RPMI7951 (cell line): Measurements from ENCODE around the gene BOLA1. TPM values are rescaled to one million over a fixed set of nuclear protein-coding genes. Genes with fewer than 3 reads are reported as not detected.
"Not testable (repeated sequence)": the region's sequence is repeated elsewhere in the genome, so short reads cannot be mapped to it uniquely, and the experiment has no call there.

Source experiments
- DNase-seq: peaks from one replicate; pipeline ENCODE4 v3.0.0-alpha.2; 2012; ENCODE audit warnings: low read depth
- total RNA-seq: library from RNA; depleted of rRNA; stranded (reverse); fragments of >200 nt; shearing (Covaris generic); gene quantifications from 2 replicates; pipeline ENCODE4 v1.2.3, GENCODE V29; 2014

The BOLA1 gene
- total RNA-seq, 1 experiment from 2014 or later, result 16.7 TPM

GRCh38 chr1:149886396-149887195, 12.8 kb upstream of the BOLA1 start:
- peak; percentile 99 for DNase-seq

GRCh38 chr1:149887196-149887455, 12.2 kb upstream of the BOLA1 start:
- not testable (repeated sequence) for DNase-seq

GRCh38 chr1:149887456-149888246, 11.7 kb upstream of the BOLA1 start:
- peak; percentile 99 for DNase-seq

GRCh38 chr1:149888247-149888998, 10.9 kb upstream of the BOLA1 start:
- DNase-seq, result peak; percentile 92

GRCh38 chr1:149888999-149889289, 10.4 kb upstream of the BOLA1 start:
- DNase-seq, result peak; percentile 73

- DNase-seq, result no peak
Observed at GRCh38 chr1:149896575-149896974, 2.8 kb upstream of the BOLA1 start.

GRCh38 chr1:149903836-149904491, 4.6 kb downstream of the BOLA1 start:
- no peak for DNase-seq

- no peak for DNase-seq
Observed at GRCh38 chr1:149906570-149907075, 7.3 kb downstream of the BOLA1 start.

GRCh38 chr1:149914545-149914944, 15.2 kb downstream of the BOLA1 start:
- DNase-seq, result no peak

GRCh38 chr1:149915429-149916192, 16.2 kb downstream of the BOLA1 start:
- DNase-seq, result peak; percentile 15

GRCh38 chr1:149916193-149916897, 17.0 kb downstream of the BOLA1 start:
- DNase-seq, result no peak

- no peak for DNase-seq
Observed at GRCh38 chr1:149916898-149917252, 17.5 kb downstream of the BOLA1 start.

GRCh38 chr1:149917571-149918144, 18.3 kb downstream of the BOLA1 start, which contains the start of gene SV2A:
SV2A (minus strand) TSS chr1:149917844; CDS start chr1:149913840, 4,004 bp downstream.
- DNase-seq, result peak; percentile 74

GRCh38 chr1:149923626-149924025, 24.3 kb downstream of the BOLA1 start:
- no peak for DNase-seq

GRCh38 chr1:149925345-149925744, 26.0 kb downstream of the BOLA1 start:
- no peak for DNase-seq

GRCh38 chr1:149925751-149926150, 26.4 kb downstream of the BOLA1 start:
- no peak for DNase-seq

GRCh38 chr1:149926296-149926695, 26.9 kb downstream of the BOLA1 start:
- DNase-seq, result no peak

GRCh38 chr1:149927056-149927562, 27.7 kb downstream of the BOLA1 start:
- DNase-seq, result no peak

GRCh38 chr1:149927563-149928400, 28.4 kb downstream of the BOLA1 start, which contains the start of gene SF3B4:
SF3B4 (minus strand) TSS chr1:149927803; CDS start chr1:149927759, 44 bp downstream.
- peak; percentile 89 for DNase-seq
